H1 (cell line): Measurements from ENCODE around the gene STKLD1. TPM values are rescaled to one million over a fixed set of nuclear protein-coding genes. Genes with fewer than 3 reads are reported as not detected.

Source experiments
- ASH2L ChIP-seq: fragments of 200-600, 300-600 bp; sonication (generic); IDR thresholded peaks from one replicate; pipeline ENCODE4 v1.7.1; 2017; ENCODE audit warnings: low read length
- BRCA1 ChIP-seq: IDR thresholded peaks from 2 replicates; pipeline ENCODE4 v1.6.1; 2012; ENCODE audit warnings: low read depth, low read length, improper control_type of control experiment
- EZH2 ChIP-seq: fragments of 200-600 bp; sonication (generic); IDR thresholded peaks from 2 replicates; pipeline ENCODE4 v1.7.1; 2012; ENCODE audit warnings: low read depth, mild to moderate bottlenecking, moderate library complexity, low read length, inconsistent platforms; ENCODE audit not compliant: severe bottlenecking
- FOSL1 ChIP-seq: IDR thresholded peaks from 2 replicates; pipeline ENCODE4 v1.6.1; 2011; ENCODE audit warnings: mild to moderate bottlenecking, low read depth, low read length, moderate library complexity; ENCODE audit not compliant: insufficient read depth
- HDAC6 ChIP-seq: IDR thresholded peaks from one replicate; pipeline ENCODE4 v1.7.1; 2012; ENCODE audit warnings: low read depth, mild to moderate bottlenecking, inconsistent platforms, low read length, moderate library complexity
- MAFK ChIP-seq: IDR thresholded peaks from 2 replicates; pipeline ENCODE4 v1.6.1; 2012; ENCODE audit warnings: low read depth, mild to moderate bottlenecking, improper control_type of control experiment, low read length
- MAX ChIP-seq: IDR thresholded peaks from 2 replicates; pipeline ENCODE4 v1.6.1; 2012; ENCODE audit warnings: inconsistent platforms
- POLR2A ChIP-seq, 2 experiments: IDR thresholded peaks; 1 replicate in 1 of 2; 2 replicates in 1 of 2; pipeline ENCODE4 v1.6.1; 2011; ENCODE audit warnings: low read depth in 2 of 2, low read length in 2 of 2, mild to moderate bottlenecking in 2 of 2; ENCODE audit errors: control extremely low read depth in 1 of 2
- RBBP5 ChIP-seq: IDR thresholded peaks from 2 replicates; pipeline ENCODE4 v1.7.1; 2012; ENCODE audit warnings: low read depth, mild to moderate bottlenecking, inconsistent platforms, low read length, moderate library complexity, borderline replicate concordance
- RFX5 ChIP-seq: IDR thresholded peaks from 2 replicates; pipeline ENCODE4 v1.6.1; 2011; ENCODE audit warnings: low read depth, low read length, improper control_type of control experiment, borderline replicate concordance
- RXRA ChIP-seq: IDR thresholded peaks from 2 replicates; pipeline ENCODE4 v1.6.1; 2011; ENCODE audit warnings: low read depth, mild to moderate bottlenecking, low read length, moderate library complexity; ENCODE audit not compliant: insufficient read depth
- SIN3A ChIP-seq, 2 experiments: IDR thresholded peaks in 1 of 2; conservative IDR thresholded peaks in 1 of 2; 2 replicates each; pipeline ENCODE4 v1.6.1; 2011 to 2012; ENCODE audit warnings: low read length in 2 of 2, improper control_type of control experiment in 1 of 2, low read depth in 1 of 2, mild to moderate bottlenecking in 1 of 2
- SIRT6 ChIP-seq: IDR thresholded peaks from one replicate; pipeline ENCODE4 v1.7.1; 2012; ENCODE audit warnings: low read length, inconsistent platforms
- SP2 ChIP-seq: IDR thresholded peaks from 2 replicates; pipeline ENCODE4 v1.6.1; 2012; ENCODE audit warnings: mild to moderate bottlenecking, low read length, inconsistent platforms
- SUZ12 ChIP-seq: fragments of 200-600 bp; sonication (generic); IDR thresholded peaks from 2 replicates; pipeline ENCODE4 v1.6.1; 2012; ENCODE audit warnings: mild to moderate bottlenecking, inconsistent platforms, low read length, moderate library complexity, mixed read lengths
- TAF1 ChIP-seq: IDR thresholded peaks from 2 replicates; pipeline ENCODE4 v1.6.1; 2011; ENCODE audit warnings: mild to moderate bottlenecking, low read depth, low read length
- TEAD4 ChIP-seq: IDR thresholded peaks from 2 replicates; pipeline ENCODE4 v1.6.1; 2012; ENCODE audit warnings: low read depth, low read length, inconsistent platforms, mixed read lengths
- polyA plus RNA-seq, 7 experiments: library from polyadenylated mRNA; depleted of rRNA in 3 of 7; stranded (reverse) in 5 of 7; unstranded in 2 of 7; fragments of >200 nt in 5 of 7; fragments of 200-250 nt in 2 of 7; gene quantifications; 1 replicate in 5 of 7; 2 replicates in 1 of 7; 4 replicates in 1 of 7; pipeline versions ENCODE4 v1.2.1 to v1.2.3, GENCODE V29; 2011 to 2013; ENCODE audit warnings: missing spikeins in 2 of 7, mixed read lengths in 2 of 7
- total RNA-seq: library from RNA; stranded (reverse); fragmentation: NEBNext Ultra II Directional; extraction: Animal tissue kit (Norgen Biotek cat#: 25700); gene quantifications from 2 replicates; pipeline ENCODE4 v1.2.1, GENCODE V29; 2021
- TF ChIP-seq, protein P1 (sequence below), 3 experiments: IDR thresholded peaks; 1 replicate in 2 of 3; 2 replicates in 1 of 3; pipeline versions ENCODE4 v1.5.1 to v1.6.1; 2011; ENCODE audit warnings: low read length in 3 of 3, mild to moderate bottlenecking in 3 of 3, inconsistent platforms in 2 of 3, low read depth in 1 of 3, moderate library complexity in 1 of 3; ENCODE audit not compliant: insufficient read depth in 1 of 3; ENCODE audit errors: control extremely low read depth in 1 of 3

STKLD1 gene
- total and polyA plus RNA-seq, 2 of the 8 experiments (the other 6 are each of a cell fraction or from before 2014, with no cell fraction given): 0.26 TPM; not detected in 1

DNA sequence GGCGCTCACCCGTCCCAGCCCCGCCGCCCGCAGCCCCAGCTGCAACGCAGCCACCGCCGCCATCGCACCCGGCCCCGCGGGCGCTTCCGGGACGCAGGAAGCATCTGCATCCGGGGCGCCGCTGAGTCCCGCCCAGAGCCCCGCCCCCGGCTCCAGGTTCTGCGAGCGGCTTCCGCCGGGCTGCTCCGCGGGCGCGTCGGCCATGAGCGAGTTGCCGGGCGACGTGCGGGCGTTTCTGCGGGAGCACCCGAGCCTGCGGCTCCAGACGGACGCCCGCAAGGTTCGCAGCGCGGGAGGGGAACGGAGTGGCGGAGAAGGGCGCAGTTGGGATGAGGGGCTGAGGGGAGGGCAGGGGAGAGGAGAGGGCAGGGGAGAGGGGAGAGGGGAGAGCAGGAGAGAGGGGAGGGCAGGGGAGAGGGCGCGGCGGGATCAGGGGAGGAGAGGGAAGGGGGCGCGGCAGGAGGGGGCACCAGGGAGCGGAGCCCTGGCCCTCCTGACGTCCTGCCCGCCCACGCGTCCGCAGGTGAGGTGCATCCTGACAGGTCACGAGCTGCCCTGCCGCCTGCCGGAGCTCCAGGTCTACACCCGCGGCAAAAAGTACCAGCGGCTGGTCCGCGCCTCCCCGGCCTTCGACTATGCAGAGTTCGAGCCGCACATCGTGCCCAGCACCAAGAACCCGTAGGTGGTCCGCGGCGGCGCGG, 19.6 kb upstream of the STKLD1 start, which contains the start of the genes SURF1 and SURF2 (continued):
- TF ChIP-seq SIN3A (conservative IDR thresholded peaks at IDR 0.05 in 1 of 2, IDR thresholded peaks at IDR 0.05 in 1 of 2; ENCODE audit: low read depth in 1 of 2, low read length in 2 of 2): peak; percentile 51 to 92; a peak in 2 of 4 replicates
- no peak for TF ChIP-seq RFX5
- TF ChIP-seq HDAC6: no peak
- TF ChIP-seq EZH2: no peak
- TF ChIP-seq TAF1: peak; percentile 77
- TF ChIP-seq MAX: peak; percentile 61
- TF ChIP-seq RXRA: no peak
- TF ChIP-seq SUZ12: no peak
- no peak for TF ChIP-seq TEAD4
- no peak for TF ChIP-seq SIRT6
- peak; percentile 78; the same call in 1 of the 2 replicates for TF ChIP-seq RBBP5
- no peak for TF ChIP-seq MAFK
- TF ChIP-seq BRCA1: no peak
- TF ChIP-seq SP2: no peak
- TF ChIP-seq POLR2A (IDR thresholded peaks at IDR 0.05; ENCODE audit: control extremely low read depth in 1 of 2, low read depth in 2 of 2, low read length in 2 of 2): peak in 1 of 2 experiments; percentile 77; a peak in 2 of 3 replicates
- TF ChIP-seq ASH2L: peak; percentile 70
- no peak for TF ChIP-seq FOSL1
- TF ChIP-seq, protein P1, sequence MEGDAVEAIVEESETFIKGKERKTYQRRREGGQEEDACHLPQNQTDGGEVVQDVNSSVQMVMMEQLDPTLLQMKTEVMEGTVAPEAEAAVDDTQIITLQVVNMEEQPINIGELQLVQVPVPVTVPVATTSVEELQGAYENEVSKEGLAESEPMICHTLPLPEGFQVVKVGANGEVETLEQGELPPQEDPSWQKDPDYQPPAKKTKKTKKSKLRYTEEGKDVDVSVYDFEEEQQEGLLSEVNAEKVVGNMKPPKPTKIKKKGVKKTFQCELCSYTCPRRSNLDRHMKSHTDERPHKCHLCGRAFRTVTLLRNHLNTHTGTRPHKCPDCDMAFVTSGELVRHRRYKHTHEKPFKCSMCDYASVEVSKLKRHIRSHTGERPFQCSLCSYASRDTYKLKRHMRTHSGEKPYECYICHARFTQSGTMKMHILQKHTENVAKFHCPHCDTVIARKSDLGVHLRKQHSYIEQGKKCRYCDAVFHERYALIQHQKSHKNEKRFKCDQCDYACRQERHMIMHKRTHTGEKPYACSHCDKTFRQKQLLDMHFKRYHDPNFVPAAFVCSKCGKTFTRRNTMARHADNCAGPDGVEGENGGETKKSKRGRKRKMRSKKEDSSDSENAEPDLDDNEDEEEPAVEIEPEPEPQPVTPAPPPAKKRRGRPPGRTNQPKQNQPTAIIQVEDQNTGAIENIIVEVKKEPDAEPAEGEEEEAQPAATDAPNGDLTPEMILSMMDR (IDR thresholded peaks at IDR 0.05; ENCODE audit: control extremely low read depth in 1 of 3, insufficient read depth in 1 of 3, low read depth in 1 of 3, low read length in 3 of 3): peak in 1 of 3 experiments; percentile 12; a peak in 1 of 4 replicates
